Middle frontal gyrus (tissue), 1 donor: ENCODE results near the gene CCDC146.
"Not testable (repeated sequence)": the region's sequence is repeated elsewhere in the genome, so short reads cannot be mapped to it uniquely, and the experiment has no call there.

Source experiments
- DNase-seq: peaks from one replicate; pipeline ENCODE4 v3.0.0-alpha.2; 2015; ENCODE audit warnings: low spot score; ENCODE audit errors: extremely low spot score

The CCDC146 gene

DNA sequence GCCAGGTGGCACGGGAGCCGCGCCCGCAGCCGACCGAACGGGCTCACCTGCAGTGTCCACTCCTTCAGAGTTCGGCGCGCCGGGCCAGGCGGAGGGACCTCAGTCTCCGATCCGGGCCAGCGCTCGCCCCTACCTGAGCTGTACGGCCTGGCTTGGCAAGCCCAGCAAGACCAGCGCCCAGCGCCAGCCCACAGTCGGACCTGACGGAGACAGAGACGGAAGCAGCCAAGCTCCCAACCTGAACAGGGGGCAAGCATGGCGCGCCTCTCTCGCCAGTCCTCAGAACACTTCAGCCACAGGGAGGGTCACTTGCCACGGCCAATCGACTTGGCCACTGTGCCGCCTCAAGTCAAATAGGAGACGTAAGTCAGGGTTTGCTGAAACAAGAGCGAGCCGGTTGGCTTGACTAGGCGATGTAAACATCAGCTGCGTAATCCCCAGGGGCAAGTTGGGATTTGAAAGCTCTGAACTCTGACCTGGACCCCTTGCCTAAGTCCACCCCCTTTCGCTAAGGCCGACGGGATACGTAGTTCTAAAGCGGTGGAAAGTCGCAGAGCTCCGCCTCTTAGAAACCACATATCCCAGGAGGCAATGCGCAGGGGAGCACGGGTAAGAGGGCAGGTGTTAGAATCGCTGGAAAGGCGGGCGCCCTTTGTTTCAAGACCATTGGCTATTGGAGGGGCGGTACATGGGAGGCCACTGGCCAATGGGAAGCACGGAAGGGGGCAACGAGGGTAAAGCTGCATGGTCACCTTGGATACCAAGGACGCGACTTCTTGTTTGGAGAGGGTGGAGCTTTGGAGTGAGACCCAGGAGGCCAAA is at the start of gene CCDC146:
Gene CCDC146, plus strand, starts transcription at position 756 of the 822 bp plus-strand sequence. CDS start 45,054 bp downstream, outside the sequence.
- peak; percentile 96 for DNase-seq

- DNase-seq, result not testable (repeated sequence)
Observed at GRCh38 chr7:77074786-77075396, 47.5 kb upstream of the CCDC146 start.

GRCh38 chr7:77077060-77077459 is 45.4 kb upstream of the CCDC146 start:
- DNase-seq, result not testable (repeated sequence)

DNA sequence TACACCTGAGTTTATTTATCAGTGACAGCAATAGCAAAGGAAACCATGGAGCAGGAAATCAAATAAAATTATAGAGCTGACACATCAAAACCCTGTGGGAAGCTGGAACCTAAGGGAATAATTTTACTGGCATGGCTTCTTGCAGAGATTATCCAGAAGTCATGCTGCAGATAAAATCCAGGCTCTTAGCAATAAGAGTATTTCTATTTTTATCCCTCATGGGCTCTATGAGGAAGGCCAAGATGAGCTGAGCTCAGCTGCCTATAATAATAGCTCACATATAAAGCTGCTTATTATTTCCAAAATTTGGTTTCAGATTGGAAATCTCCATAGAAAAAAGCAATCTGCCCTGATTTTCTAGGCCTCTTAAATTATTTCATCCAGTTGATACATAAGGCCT is 43.3 kb upstream of the CCDC146 start:
- DNase-seq, result not testable (repeated sequence)

GRCh38 chr7:77079624-77080023 is 42.8 kb upstream of the CCDC146 start:
- not testable (repeated sequence) for DNase-seq

GRCh38 chr7:77080236-77080635 is 42.2 kb upstream of the CCDC146 start:
- DNase-seq, result not testable (repeated sequence)

GRCh38 chr7:77082192-77082591 is 40.2 kb upstream of the CCDC146 start:
- not testable (repeated sequence) for DNase-seq

DNA sequence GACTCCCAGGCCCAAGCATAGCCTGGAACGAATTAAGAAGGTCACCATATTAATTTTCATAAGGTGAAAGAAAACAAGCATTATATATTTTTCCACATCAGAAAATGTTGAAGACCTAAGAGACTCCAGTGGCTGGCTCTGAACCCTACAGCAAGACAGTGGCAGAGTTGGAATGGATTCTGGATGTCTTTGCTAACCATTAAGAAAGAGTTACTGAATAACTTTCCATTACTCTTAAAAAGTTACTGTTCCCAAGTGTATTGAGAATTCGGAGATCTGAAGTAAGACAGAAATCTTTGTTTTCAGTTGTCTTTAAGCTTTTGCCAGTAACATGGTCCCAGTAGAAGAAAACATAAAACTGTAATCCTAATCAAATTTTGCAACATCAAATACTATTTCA is 30.1 kb upstream of the CCDC146 start:
- DNase-seq, result not testable (repeated sequence)

DNA sequence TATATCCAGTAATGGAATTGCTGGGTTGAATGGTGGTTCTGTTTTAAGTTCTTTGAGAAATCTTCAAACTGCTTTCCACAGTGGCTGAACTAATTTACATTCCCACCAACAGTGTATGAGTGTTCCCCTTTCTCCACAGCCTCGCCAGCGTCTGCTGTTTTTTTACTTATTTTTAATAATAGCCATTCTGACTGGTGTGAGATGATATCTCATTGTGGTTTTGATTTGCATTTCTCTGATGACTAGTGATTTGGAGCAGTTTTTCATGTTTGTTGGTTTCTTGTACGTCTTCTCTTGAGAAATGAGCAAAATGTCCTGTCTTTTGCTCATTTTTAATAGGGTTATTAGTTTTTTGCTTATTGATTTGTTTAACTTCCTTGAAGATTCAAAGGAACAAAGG is 21.9 kb upstream of the CCDC146 start:
- DNase-seq, result not testable (repeated sequence)

GRCh38 chr7:77101187-77101586 is 21.2 kb upstream of the CCDC146 start:
- DNase-seq, result not testable (repeated sequence)

GRCh38 chr7:77102671-77103070 is 19.7 kb upstream of the CCDC146 start:
- not testable (repeated sequence) for DNase-seq

- not testable (repeated sequence) for DNase-seq
Observed at GRCh38 chr7:77105904-77106303, 16.5 kb upstream of the CCDC146 start.

- DNase-seq, result not testable (repeated sequence)
Observed at GRCh38 chr7:77107659-77108058, 14.8 kb upstream of the CCDC146 start.

- DNase-seq, result not testable (repeated sequence)
Observed at GRCh38 chr7:77108362-77108761, 14.1 kb upstream of the CCDC146 start.

DNA sequence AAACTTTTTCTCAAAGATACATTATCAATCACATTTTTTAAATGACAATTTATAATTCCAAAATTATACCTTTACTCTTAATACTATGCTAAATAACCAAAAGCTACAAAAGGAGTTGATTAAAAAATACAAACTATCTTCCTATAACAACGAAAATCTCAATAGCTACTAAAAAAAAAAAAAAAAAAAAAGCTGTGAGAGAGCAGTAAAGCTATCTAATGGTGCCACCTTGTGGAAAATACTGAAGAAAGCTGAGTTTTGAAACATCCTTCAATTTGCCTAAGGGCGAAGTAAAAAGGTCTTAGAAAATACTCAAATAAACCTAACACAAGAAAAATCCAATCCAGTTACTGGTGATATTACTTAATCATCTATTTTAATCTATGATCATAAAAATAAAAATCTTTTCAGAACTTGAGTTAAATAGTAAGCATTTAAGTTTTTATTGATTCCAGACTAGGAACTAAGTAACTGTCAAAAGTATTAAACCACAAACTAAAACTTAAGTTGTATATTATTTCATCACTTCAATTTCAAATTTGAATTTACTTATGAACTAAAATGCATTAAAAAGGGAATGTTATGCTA is 9.6 kb upstream of the CCDC146 start:
- DNase-seq, result not testable (repeated sequence)

- DNase-seq, result not testable (repeated sequence)
Observed at GRCh38 chr7:77125486-77125885, 3.1 kb downstream of the CCDC146 start.

DNA sequence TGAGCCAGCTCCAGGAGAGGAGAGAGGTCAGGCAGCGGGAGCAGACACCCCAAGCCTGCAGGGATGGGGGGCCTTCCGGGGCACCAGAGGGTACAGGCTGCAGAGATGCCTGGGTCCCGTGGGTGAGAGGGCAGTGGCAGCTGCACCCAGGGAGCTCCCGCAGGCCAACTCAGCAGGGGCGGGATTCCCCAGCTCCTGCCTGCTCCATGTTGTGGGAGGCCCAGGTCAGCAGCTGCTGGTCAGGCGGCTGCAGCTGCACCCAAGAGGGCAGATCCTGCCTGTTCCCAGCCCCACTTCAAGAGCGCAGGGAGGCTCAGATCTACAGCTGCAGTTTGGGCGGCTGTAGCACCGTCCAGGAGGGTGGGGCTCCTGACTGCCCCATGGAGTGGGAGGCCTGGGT is 4.6 kb downstream of the CCDC146 start:
- DNase-seq, result not testable (repeated sequence)

DNA sequence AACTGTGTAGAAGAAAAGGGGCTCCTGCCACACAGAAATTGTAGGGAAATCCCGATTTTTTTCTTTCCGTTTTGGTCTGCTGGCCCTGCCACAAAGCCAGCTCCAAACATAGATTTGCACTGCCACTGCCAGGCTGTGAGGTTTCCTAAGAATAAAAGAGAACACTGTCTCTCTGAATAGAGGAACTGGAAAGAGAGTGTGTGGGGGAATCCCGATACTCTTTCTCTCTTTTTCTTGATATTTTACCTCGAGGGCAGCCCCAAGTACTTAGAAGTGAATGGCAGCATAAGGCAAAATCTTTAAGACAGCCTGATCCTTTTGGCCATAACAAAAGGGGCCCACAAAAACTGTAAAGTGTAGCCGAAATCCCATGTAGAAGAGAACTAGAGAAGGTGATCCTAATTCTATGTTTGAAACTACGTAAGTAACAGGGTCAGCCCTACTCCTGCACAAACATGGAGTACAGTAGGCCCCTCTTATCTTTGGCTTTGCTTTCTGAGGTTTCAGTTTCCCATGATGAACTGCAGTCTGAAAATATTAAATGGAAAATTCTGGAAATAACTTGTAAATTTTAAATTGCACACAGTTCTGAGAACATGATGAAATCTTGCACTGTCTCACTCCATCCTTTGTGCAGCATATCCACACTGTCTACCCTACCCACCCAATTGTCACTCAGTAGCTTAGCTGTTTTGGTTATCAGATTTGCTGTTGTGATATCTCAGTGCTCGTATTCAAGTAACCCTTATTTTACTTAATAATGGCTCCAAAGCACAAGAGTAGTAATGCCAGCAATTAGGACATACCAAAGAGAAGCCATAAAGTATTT is 6.4 kb downstream of the CCDC146 start:
- not testable (repeated sequence) for DNase-seq

- DNase-seq, result not testable (repeated sequence)
Observed at GRCh38 chr7:77131781-77132180, 9.4 kb downstream of the CCDC146 start.

DNA sequence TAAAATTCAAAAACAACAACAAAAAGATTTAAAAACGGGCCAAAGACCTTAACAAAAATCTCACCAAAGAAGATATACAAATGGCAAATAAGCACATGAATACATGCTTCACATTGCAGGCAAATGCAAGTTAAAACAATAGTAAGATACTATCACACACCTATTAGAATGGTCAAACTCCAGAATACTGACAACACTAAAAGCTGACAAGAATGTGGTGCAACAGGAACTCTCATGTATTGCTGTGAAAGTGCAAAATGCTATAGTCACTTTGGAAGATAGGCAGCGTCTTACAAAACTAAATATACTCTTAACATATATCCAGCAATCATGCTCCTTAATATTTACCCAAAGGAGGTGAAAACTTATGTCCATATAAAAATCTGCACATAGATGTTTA is 16.3 kb downstream of the CCDC146 start:
- DNase-seq, result not testable (repeated sequence)

GRCh38 chr7:77140291-77140690 is 17.9 kb downstream of the CCDC146 start:
- DNase-seq, result not testable (repeated sequence)
